Endodermal cell (in vitro differentiated cells): ENCODE results near the gene MFAP3L. TPM values are rescaled to one million over a fixed set of nuclear protein-coding genes. Genes with fewer than 3 reads are reported as not detected.

Experiments used
- DNase-seq: peaks from one replicate; pipeline ENCODE4 v3.0.0-alpha.2; 2017
- H3K27ac ChIP-seq: 2 replicates; pipeline ENCODE4 v1.5.1; 2013; ENCODE audit warnings: mild to moderate bottlenecking, low read depth, low read length, moderate library complexity
- H3K27me3 ChIP-seq: 2 replicates; pipeline ENCODE4 v1.6.1; 2013; ENCODE audit warnings: mild to moderate bottlenecking, low read length, moderate library complexity; ENCODE audit not compliant: insufficient read depth, control insufficient read depth, poor library complexity, severe bottlenecking
- H3K36me3 ChIP-seq: 2 replicates; pipeline ENCODE4 v1.7.0; 2013; ENCODE audit warnings: mild to moderate bottlenecking, low read length, moderate library complexity; ENCODE audit not compliant: control insufficient read depth, insufficient read depth
- H3K4me1 ChIP-seq: one replicate; pipeline ENCODE4 v1.7.0; 2013; ENCODE audit warnings: low read length; ENCODE audit not compliant: control insufficient read depth, insufficient read depth
- H3K4me3 ChIP-seq: 2 replicates; pipeline ENCODE4 v1.5.1; 2013; ENCODE audit warnings: mild to moderate bottlenecking, low read length, moderate library complexity
- H3K9ac ChIP-seq: 2 replicates; pipeline ENCODE4 v1.6.1; 2013; ENCODE audit warnings: mild to moderate bottlenecking, low read length, moderate library complexity; ENCODE audit not compliant: poor library complexity, severe bottlenecking; ENCODE audit errors: extremely low read depth
- H3K9me3 ChIP-seq: 2 replicates; pipeline ENCODE4 v1.6.1; 2013; ENCODE audit warnings: mild to moderate bottlenecking, low read length, moderate library complexity; ENCODE audit not compliant: control insufficient read depth
- H3K27ac Mint-ChIP-seq: 2 replicates; pipeline ENCODE4 v1.8.0; 2020; ENCODE audit warnings: mixed read lengths
- H3K27me3 Mint-ChIP-seq: 2 replicates; pipeline ENCODE4 v1.8.0; 2021; ENCODE audit warnings: mild to moderate bottlenecking, mixed read lengths; ENCODE audit not compliant: insufficient read depth
- H3K36me3 Mint-ChIP-seq: 2 replicates; pipeline ENCODE4 v1.8.0; 2020; ENCODE audit warnings: low read depth, mixed read lengths
- H3K4me1 Mint-ChIP-seq: 2 replicates; pipeline ENCODE4 v1.8.0; 2020; ENCODE audit warnings: mixed read lengths
- H3K4me3 Mint-ChIP-seq: 2 replicates; pipeline ENCODE4 v1.8.0; 2020; ENCODE audit warnings: mild to moderate bottlenecking, moderate library complexity, mixed read lengths
- H3K9me3 Mint-ChIP-seq: 2 replicates; pipeline ENCODE4 v1.8.0; 2020; ENCODE audit warnings: mild to moderate bottlenecking, mixed read lengths
- CTCF ChIP-seq: fragments of 200-600 bp; sonication (generic); conservative IDR thresholded peaks from 2 replicates; pipeline ENCODE4 v1.5.0; 2021; ENCODE audit warnings: antibody characterized with exemption, mild to moderate bottlenecking
- WGBS, 2 experiments: methylation state at CpG; one replicate each; pipeline versions ENCODE4 v1.1.5 to v1.1.7; 2013; ENCODE audit warnings: missing lambda C conversion rate in 2 of 2, mixed read lengths in 1 of 2; ENCODE audit not compliant: insufficient coverage in 1 of 2, insufficient read length in 1 of 2; 5-methylcytosine and 5-hydroxymethylcytosine counted together
- total RNA-seq, 2 donors: library from RNA; stranded (reverse); fragmentation: NEBNext Ultra II Directional in 1 of 2; extraction: Animal tissue kit (Norgen Biotek cat#: 25700) in 1 of 2; gene quantifications; 2 replicates in 1 of 2; 3 replicates in 1 of 2; pipeline ENCODE4 v1.2.1, GENCODE V29; 2021

The MFAP3L gene
- total RNA-seq, 2 donors from 2014 or later: 19.6 to 25.3 TPM

- no peak overlapping the region for H3K27ac Mint-ChIP-seq
- H3K36me3 Mint-ChIP-seq: no peaks in the 10 kb centered on the region
- Histone ChIP-seq H3K27me3 (peaks cover 11% of the 10 kb centered on the region), H3K4me1 (peaks cover 14% of the 10 kb centered on the region), H3K4me3 (no peak overlapping the region), H3K36me3 (no peaks in the 10 kb centered on the region), H3K9me3 (no peaks in the 10 kb centered on the region), H3K27ac (no peak overlapping the region), H3K9ac (no peak overlapping the region)
- no peak for TF ChIP-seq CTCF
- peaks cover 31% of the 10 kb centered on the region for H3K4me1 Mint-ChIP-seq
- H3K27me3 Mint-ChIP-seq: no peaks in the 10 kb centered on the region
- no peak overlapping the region for H3K4me3 Mint-ChIP-seq
- H3K9me3 Mint-ChIP-seq: no peaks in the 10 kb centered on the region
- DNase-seq: no peak
- 97% methylated on average over 6 of the region's 6 CpGs; no CpG with 5 or more reads in 1 of the 2 experiments for WGBS, 2 experiments
These were observed 50.9 kb downstream of the MFAP3L start for GRCh38 chr4:169975131-169975837.

- H3K4me3 ChIP-seq: no peak overlapping the region
- no peak overlapping the region for H3K27ac ChIP-seq
- H3K27ac Mint-ChIP-seq: no peak overlapping the region
- H3K27me3 Mint-ChIP-seq: no peaks in the 10 kb centered on the region
- H3K4me3 Mint-ChIP-seq: no peak overlapping the region
- H3K9ac ChIP-seq: no peak overlapping the region
- no peaks in the 10 kb centered on the region for H3K9me3 Mint-ChIP-seq
- peaks cover 11% of the 10 kb centered on the region for H3K27me3 ChIP-seq
- peaks cover 19% of the 10 kb centered on the region for H3K4me1 ChIP-seq
- H3K36me3 ChIP-seq: no peaks in the 10 kb centered on the region
- no peak for TF ChIP-seq CTCF
- no peaks in the 10 kb centered on the region for H3K9me3 ChIP-seq
- 84 to 92% methylated on average over 9 of the region's 9 CpGs for WGBS, 2 experiments
- peaks cover 31% of the 10 kb centered on the region for H3K4me1 Mint-ChIP-seq
- no peak for DNase-seq
- no peaks in the 10 kb centered on the region for H3K36me3 Mint-ChIP-seq
These were observed 54.7 kb downstream of the MFAP3L start for GRCh38 chr4:169971456-169972015.

- no peaks in the 10 kb centered on the region for H3K9me3 ChIP-seq
- H3K36me3 Mint-ChIP-seq: no peaks in the 10 kb centered on the region
- no peaks in the 10 kb centered on the region for H3K9me3 Mint-ChIP-seq
- no peaks in the 10 kb centered on the region for H3K36me3 ChIP-seq
- peaks cover 5% of the 10 kb centered on the region for H3K4me1 ChIP-seq
- no peak for TF ChIP-seq CTCF
- peaks cover 19% of the 10 kb centered on the region for H3K27me3 ChIP-seq
- no peak overlapping the region for H3K4me3 ChIP-seq
- no peak overlapping the region for H3K27ac ChIP-seq
- peaks cover 20% of the 10 kb centered on the region for H3K4me1 Mint-ChIP-seq
- peaks cover 1% of the 10 kb centered on the region for H3K27me3 Mint-ChIP-seq
- H3K9ac ChIP-seq: no peak overlapping the region
- no peak overlapping the region for H3K27ac Mint-ChIP-seq
- DNase-seq: no peak
- no peak overlapping the region for H3K4me3 Mint-ChIP-seq
- WGBS, 2 experiments: 83 to 91% methylated on average over 1 to 2 of the region's 2 CpGs
These were observed 57.2 kb downstream of the MFAP3L start for GRCh38 chr4:169968999-169969398.
